HepG2 (cell line): ENCODE data around the gene PRRC2A. TPM values are rescaled to one million over a fixed set of nuclear protein-coding genes. Genes with fewer than 3 reads are reported as not detected.

Source experiments
- ATAC-seq: fragments of 200-7000 bp; cut with Tn5 transposase; 3 replicates; pipeline ENCODE4 v1.9.1; 2020; ENCODE audit warnings: mild to moderate bottlenecking, moderate library complexity
- BruUV-seq: library from RNA; stranded (reverse); fragments of 400-500 nt; replicated peaks from 2 replicates; lab custom pipeline; 2021; lab: Mats Ljungman, UMichigan
- CTCF ChIA-PET: fragments of 300-600 bp; formaldehyde crosslinking; extraction: SDS; loops from one replicate; lab custom pipeline; 2021; ENCODE audit warnings: low total read pairs, inconsistent platforms, low intra/inter-chr PET ratio; lab: Yijun Ruan, JAX
- POLR2A ChIA-PET: fragments of 350-600 bp; sonication (Branson Sonifier 250); formaldehyde crosslinking; loops from one replicate; lab custom pipeline; 2020; ENCODE audit warnings: antibody characterized with exemption, inconsistent platforms; lab: Yijun Ruan, JAX
- DNase-seq: peaks from one replicate; pipeline ENCODE4 v3.0.0-alpha.2; 2015; ENCODE audit warnings: low spot score
- FAIRE-seq: peaks from 3 replicates; lab custom pipeline; 2011; peaks lifted over from hg19 to GRCh38; lab: Jason Lieb, UNC
- H2AFZ ChIP-seq: one replicate; pipeline ENCODE4 v1.6.1; 2011; ENCODE audit warnings: low read length, inconsistent platforms
- H3K27ac ChIP-seq: fragments of 300-600 bp; 3 replicates; pipeline ENCODE4 v1.8.0; 2011; ENCODE audit warnings: mixed run types, mild to moderate bottlenecking, mixed read lengths, low read length, inconsistent platforms; ENCODE audit not compliant: insufficient read depth; ENCODE audit errors: extremely low read length
- H3K27me3 ChIP-seq, 2 experiments: fragments of 200-600 bp in 1 of 2; 2 replicates in 1 of 2; 3 replicates in 1 of 2; pipeline versions ENCODE4 v1.6.0 to v1.8.0; 2011; ENCODE audit warnings: low read length in 2 of 2, mild to moderate bottlenecking in 2 of 2, moderate library complexity in 2 of 2, inconsistent platforms in 1 of 2; ENCODE audit not compliant: insufficient read depth in 2 of 2, control insufficient read depth in 1 of 2
- H3K36me3 ChIP-seq, 2 experiments: fragments of 200-600 bp in 1 of 2; replicated peaks in 1 of 2; 2 replicates in 1 of 2; 3 replicates in 1 of 2; pipeline versions ENCODE4 v1.5.1 to v1.8.0; 2011; ENCODE audit warnings: low read length in 2 of 2, inconsistent platforms in 1 of 2; ENCODE audit not compliant: insufficient read depth in 2 of 2, control insufficient read depth in 1 of 2
- H3K4me1 ChIP-seq: 2 replicates; pipeline ENCODE4 v1.5.1; 2012; ENCODE audit warnings: low read length, inconsistent platforms; ENCODE audit not compliant: insufficient read depth
- H3K4me2 ChIP-seq: 2 replicates; pipeline ENCODE4 v1.6.0; 2011; ENCODE audit warnings: low read depth, low read length, inconsistent platforms
- H3K4me3 ChIP-seq, 3 experiments: fragments of 200-600 bp in 1 of 3; sonication (generic), shearing (Covaris generic) in 1 of 3; replicated peaks in 1 of 3; 2 replicates each; pipeline ENCODE4 v1.5.1; 2011 to 2016; ENCODE audit warnings: low read length in 3 of 3, inconsistent platforms in 2 of 3, low read depth in 2 of 3, mild to moderate bottlenecking in 2 of 3, control low read depth in 1 of 3, mixed read lengths in 1 of 3; ENCODE audit not compliant: insufficient read depth in 1 of 3
- H3K79me2 ChIP-seq: one replicate; pipeline ENCODE4 v1.6.1; 2011; ENCODE audit warnings: low read length, inconsistent platforms; ENCODE audit not compliant: insufficient read depth
- H3K9ac ChIP-seq: 2 replicates; pipeline ENCODE4 v1.6.0; 2011; ENCODE audit warnings: mild to moderate bottlenecking, low read depth, low read length, inconsistent platforms; ENCODE audit not compliant: insufficient read depth
- H3K9me3 ChIP-seq: 2 replicates; pipeline ENCODE4 v1.5.1; 2012; ENCODE audit warnings: mild to moderate bottlenecking, low read length
- H4K20me1 ChIP-seq: 2 replicates; pipeline ENCODE4 v1.6.0; 2011; ENCODE audit warnings: inconsistent platforms, mild to moderate bottlenecking, low read length, moderate library complexity; ENCODE audit not compliant: insufficient read depth
- AGO2 ChIP-seq: fragments of 200-400 bp; formaldehyde crosslinking; optimal IDR thresholded peaks from 2 replicates; pipeline ENCODE3; 2017; ENCODE audit warnings: mild to moderate bottlenecking, low read depth, low read length, moderate library complexity
- FOSL2 ChIP-seq: sonication (generic); formaldehyde crosslinking; IDR thresholded peaks from 2 replicates; pipeline ENCODE4 v1.4.0; 2020; ENCODE audit warnings: missing genetic modification reagents
- NFKB2 ChIP-seq: sonication (generic); formaldehyde crosslinking; IDR thresholded peaks from 2 replicates; pipeline ENCODE4 v1.4.0; 2020; ENCODE audit warnings: missing genetic modification reagents, borderline replicate concordance
- NR2F2 ChIP-seq: IDR thresholded peaks from 2 replicates; pipeline ENCODE4 v1.6.1; 2012; ENCODE audit warnings: low read depth, inconsistent platforms, borderline replicate concordance
- PITX1 ChIP-seq: sonication (generic); formaldehyde crosslinking; IDR thresholded peaks from 2 replicates; pipeline ENCODE4 v1.5.1; 2020; ENCODE audit warnings: mild to moderate bottlenecking, missing genetic modification reagents
- POLR2AphosphoS2 ChIP-seq: IDR thresholded peaks from 2 replicates; pipeline ENCODE4 v1.6.1; 2011; ENCODE audit warnings: low read depth, low read length, improper control_type of control experiment
- RBFOX2 ChIP-seq: fragments of 200-400 bp; formaldehyde crosslinking; IDR thresholded peaks from 2 replicates; pipeline ENCODE4 v1.6.1; 2017; ENCODE audit warnings: low read depth, mild to moderate bottlenecking, low read length
- SRF ChIP-seq: IDR thresholded peaks from 2 replicates; pipeline ENCODE4 v1.6.1; 2011; ENCODE audit warnings: mild to moderate bottlenecking, low read depth, low read length, moderate library complexity
- ZNF607 ChIP-seq: sonication (generic); formaldehyde crosslinking; IDR thresholded peaks from 2 replicates; pipeline ENCODE4 v1.5.1; 2020; ENCODE audit warnings: missing genetic modification reagents, mild to moderate bottlenecking, borderline replicate concordance
- ZNF614 ChIP-seq: IDR thresholded peaks from 2 replicates; pipeline ENCODE4 v1.6.1; 2018; ENCODE audit warnings: missing biosample characterization, missing genetic modification reagents, inconsistent platforms, borderline replicate concordance
- ZNF619 ChIP-seq: sonication (generic); formaldehyde crosslinking; IDR thresholded peaks from 2 replicates; pipeline ENCODE4 v1.4.0; 2020; ENCODE audit warnings: mild to moderate bottlenecking, missing genetic modification reagents
- WGBS: methylation state at CpG from one replicate; pipeline ENCODE4 v1.1.6; 2017; ENCODE audit warnings: low lambda C conversion rate; 5-methylcytosine and 5-hydroxymethylcytosine counted together
- in situ Hi-C: cut with HindIII; loops from 2 replicates; pipeline ENCODE4 v1.10.0; 2017; ENCODE audit warnings: low pct_unique_long_range_greater_than_20kb; ENCODE audit not compliant: extremely low pct_ligation_motif_present
- intact Hi-C: fragments of 100-400 bp; cut with micrococcal nuclease; formaldehyde crosslinking; loops from one replicate; pipeline ENCODE4 v1.10.0; 2022; ENCODE audit not compliant: unreplicated experiment
- polyA plus RNA-seq, 8 experiments: library from polyadenylated mRNA; depleted of rRNA in 3 of 8; stranded (reverse) in 7 of 8; unstranded in 1 of 8; fragments of >200 nt; fragmentation: Illumina TruSeq in 4 of 8; extraction: Trizol in 4 of 8; gene quantifications; 2 replicates each; pipeline versions ENCODE4 v1.2.1 to v1.2.3, GENCODE V29; 2011 to 2016; ENCODE audit warnings: low read depth in 4 of 8, missing spikeins in 1 of 8, mixed read lengths in 1 of 8; ENCODE audit not compliant: insufficient read depth in 1 of 8
- total RNA-seq, 5 experiments: library from RNA; depleted of rRNA; stranded (reverse); fragments of >200 nt; fragmentation: Illumina TruSeq; extraction: Trizol; gene quantifications; 2 replicates each; pipeline ENCODE4 v1.2.3, GENCODE V29; 2016; ENCODE audit warnings: low read depth in 1 of 5
- TF ChIP-seq, protein P1 (sequence below): sonication (generic); formaldehyde crosslinking; IDR thresholded peaks from 2 replicates; pipeline ENCODE4 v1.4.0; 2020; ENCODE audit warnings: missing genetic modification reagents, borderline replicate concordance
- TF ChIP-seq, protein P2 (sequence below): sonication (generic); formaldehyde crosslinking; IDR thresholded peaks from 2 replicates; pipeline ENCODE4 v1.5.0; 2020; ENCODE audit warnings: missing genetic modification reagents
- TF ChIP-seq, protein P3 (sequence below): sonication (generic); formaldehyde crosslinking; IDR thresholded peaks from 2 replicates; pipeline ENCODE4 v1.4.0; 2020; ENCODE audit warnings: missing genetic modification reagents
- TF ChIP-seq, protein P4 (sequence below): sonication (generic); formaldehyde crosslinking; IDR thresholded peaks from 2 replicates; pipeline ENCODE4 v1.5.0; 2020; ENCODE audit warnings: mild to moderate bottlenecking, low read depth, missing genetic modification reagents, borderline replicate concordance

PRRC2A gene
- total and polyA plus RNA-seq, 2 of the 13 experiments (the other 11 are each of a cell fraction or from before 2014, with no cell fraction given) = 38.9 to 47.4 TPM

DNA sequence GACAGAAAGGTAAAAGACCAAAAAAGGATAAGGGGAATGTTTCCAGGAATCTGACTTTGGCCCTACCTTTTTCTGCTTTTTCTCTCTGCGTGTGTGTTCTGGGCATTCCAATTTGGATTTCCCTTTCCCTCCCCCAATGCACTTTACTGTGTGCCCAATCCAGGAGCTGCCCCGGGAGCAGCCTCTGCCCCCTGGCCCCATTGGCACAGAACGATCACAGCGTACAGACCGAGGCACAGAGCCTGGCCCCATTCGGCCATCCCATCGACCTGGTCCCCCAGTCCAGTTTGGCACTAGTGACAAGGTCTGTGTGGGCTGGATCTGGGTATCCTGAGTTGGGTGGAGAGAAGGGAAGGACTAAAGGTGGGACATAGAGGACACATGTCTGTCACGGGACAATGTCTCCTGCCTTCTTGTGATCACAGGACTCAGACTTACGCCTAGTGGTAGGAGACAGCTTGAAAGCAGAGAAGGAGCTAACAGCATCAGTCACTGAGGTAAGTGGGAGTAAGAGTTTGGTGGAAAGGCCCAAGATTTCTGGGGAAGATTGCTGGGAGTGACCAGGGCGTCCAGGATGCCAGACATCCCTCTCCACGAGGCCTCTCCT is 14.6 kb downstream of the PRRC2A start (continued):
- TF ChIP-seq, protein P1, sequence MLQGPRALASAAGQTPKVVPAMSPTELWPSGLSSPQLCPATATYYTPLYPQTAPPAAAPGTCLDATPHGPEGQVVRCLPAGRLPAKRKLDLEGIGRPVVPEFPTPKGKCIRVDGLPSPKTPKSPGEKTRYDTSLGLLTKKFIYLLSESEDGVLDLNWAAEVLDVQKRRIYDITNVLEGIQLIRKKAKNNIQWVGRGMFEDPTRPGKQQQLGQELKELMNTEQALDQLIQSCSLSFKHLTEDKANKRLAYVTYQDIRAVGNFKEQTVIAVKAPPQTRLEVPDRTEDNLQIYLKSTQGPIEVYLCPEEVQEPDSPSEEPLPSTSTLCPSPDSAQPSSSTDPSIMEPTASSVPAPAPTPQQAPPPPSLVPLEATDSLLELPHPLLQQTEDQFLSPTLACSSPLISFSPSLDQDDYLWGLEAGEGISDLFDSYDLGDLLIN (CRISPR knock-in tag) = no peak
- TF ChIP-seq, protein P2, sequence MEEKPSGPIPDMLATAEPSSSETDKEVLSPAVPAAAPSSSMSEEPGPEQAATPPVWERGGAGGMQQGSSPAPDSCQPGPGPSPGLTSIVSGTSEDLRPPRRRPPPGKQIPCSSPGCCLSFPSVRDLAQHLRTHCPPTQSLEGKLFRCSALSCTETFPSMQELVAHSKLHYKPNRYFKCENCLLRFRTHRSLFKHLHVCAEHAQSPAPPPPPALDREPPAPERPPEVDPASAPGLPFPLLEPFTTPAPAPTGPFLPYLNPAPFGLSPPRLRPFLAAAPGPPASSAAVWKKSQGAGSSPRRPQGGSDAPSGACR (CRISPR knock-in tag) = no peak
- TF ChIP-seq NR2F2 (no peak), PITX1 (CRISPR knock-in tag) (no peak), FOSL2 (CRISPR knock-in tag) (no peak), NFKB2 (CRISPR knock-in tag) (no peak)

DNA sequence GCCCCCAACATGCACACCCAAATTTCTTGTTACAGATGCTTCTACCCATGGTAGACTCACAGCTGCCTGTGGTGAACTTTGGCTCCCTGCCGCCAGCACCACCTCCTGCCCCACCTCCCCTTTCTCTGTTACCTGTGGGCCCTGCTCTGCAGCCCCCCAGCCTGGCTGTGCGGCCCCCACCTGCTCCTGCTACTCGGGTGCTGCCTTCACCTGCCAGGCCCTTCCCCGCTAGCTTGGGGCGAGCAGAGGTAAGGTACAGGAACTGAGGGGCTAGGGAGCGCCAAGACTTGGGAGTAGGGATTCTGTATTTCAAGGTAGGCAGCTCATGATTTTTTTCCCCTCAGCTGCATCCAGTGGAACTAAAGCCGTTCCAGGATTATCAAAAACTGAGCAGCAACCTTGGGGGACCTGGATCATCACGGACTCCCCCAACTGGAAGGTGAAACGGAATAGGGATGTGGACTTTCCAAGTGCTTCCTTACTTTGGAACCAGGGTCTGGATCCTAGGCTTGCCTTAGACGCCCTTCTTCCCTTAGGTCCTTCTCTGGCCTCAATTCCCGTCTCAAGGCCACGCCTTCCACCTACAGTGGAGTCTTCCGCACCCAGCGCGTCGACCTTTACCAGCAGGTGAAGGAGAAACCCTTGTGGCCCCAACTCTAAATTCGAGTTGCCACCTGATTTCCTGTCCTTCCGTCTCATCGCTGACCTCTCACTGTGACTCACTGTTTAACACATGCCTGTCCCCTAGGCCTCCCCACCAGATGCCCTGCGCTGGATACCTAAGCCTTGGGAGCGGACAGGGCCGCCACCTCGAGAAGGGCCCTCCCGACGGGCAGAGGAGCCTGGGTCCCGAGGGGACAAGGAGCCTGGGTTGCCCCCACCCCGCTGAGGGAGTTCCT is 16.4 kb downstream of the PRRC2A start:
- 94% methylated on average over 27 of the region's 27 CpGs for WGBS
- H3K4me1 ChIP-seq = no peaks in the 10 kb centered on the region
- intact Hi-C loops = no loop called here
- ATAC-seq = peak; percentile 3; the same call in 2 of the 3 replicates
- peak overlapping the region; percentile 20 for H3K27ac ChIP-seq
- ChIA-PET POLR2A (interaction anchor here (0.6 to 4.7 kb wide), 5 partner anchors 11 to 22 kb away, joined by 3 to 46 read pairs (median 3); partner anchors contain the start of genes AIF1, APOM and BAG6), CTCF (no interaction called here)
- no peak overlapping the region for H2AFZ ChIP-seq
- H3K27me3 ChIP-seq = no peaks in the 10 kb centered on the region
- no peak overlapping the region for H3K4me3 ChIP-seq
- BruUV-seq = TSS peak; percentile 22
- no peaks in the 10 kb centered on the region for H3K9me3 ChIP-seq
- no peaks in the 10 kb centered on the region for H3K79me2 ChIP-seq
- no peaks in the 10 kb centered on the region; the same call in 1 of the 2 replicates for H4K20me1 ChIP-seq
- H3K9ac ChIP-seq = no peak overlapping the region
- H3K36me3 ChIP-seq = peaks cover 64 to 87% of the 10 kb centered on the region in 2 experiments
- H3K4me2 ChIP-seq = no peak overlapping the region
- in situ Hi-C loops = no loop called here
- no peak for FAIRE-seq
- DNase-seq = no peak
- TF ChIP-seq, protein P3, sequence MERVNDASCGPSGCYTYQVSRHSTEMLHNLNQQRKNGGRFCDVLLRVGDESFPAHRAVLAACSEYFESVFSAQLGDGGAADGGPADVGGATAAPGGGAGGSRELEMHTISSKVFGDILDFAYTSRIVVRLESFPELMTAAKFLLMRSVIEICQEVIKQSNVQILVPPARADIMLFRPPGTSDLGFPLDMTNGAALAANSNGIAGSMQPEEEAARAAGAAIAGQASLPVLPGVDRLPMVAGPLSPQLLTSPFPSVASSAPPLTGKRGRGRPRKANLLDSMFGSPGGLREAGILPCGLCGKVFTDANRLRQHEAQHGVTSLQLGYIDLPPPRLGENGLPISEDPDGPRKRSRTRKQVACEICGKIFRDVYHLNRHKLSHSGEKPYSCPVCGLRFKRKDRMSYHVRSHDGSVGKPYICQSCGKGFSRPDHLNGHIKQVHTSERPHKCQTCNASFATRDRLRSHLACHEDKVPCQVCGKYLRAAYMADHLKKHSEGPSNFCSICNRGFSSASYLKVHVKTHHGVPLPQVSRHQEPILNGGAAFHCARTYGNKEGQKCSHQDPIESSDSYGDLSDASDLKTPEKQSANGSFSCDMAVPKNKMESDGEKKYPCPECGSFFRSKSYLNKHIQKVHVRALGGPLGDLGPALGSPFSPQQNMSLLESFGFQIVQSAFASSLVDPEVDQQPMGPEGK (CRISPR knock-in tag) = peak; percentile 71
- TF ChIP-seq, protein P4, sequence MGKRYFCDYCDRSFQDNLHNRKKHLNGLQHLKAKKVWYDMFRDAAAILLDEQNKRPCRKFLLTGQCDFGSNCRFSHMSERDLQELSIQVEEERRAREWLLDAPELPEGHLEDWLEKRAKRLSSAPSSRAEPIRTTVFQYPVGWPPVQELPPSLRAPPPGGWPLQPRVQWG (CRISPR knock-in tag) = no peak
- TF ChIP-seq SRF (no peak), POLR2AphosphoS2 (peak; percentile 11; the same call in 1 of the 2 replicates), AGO2 (peak; percentile 80), ZNF607 (no peak), RBFOX2 (peak; percentile 53), ZNF614 (CRISPR knock-in tag) (no peak), ZNF619 (CRISPR knock-in tag) (no peak)
